DND-41 (cell line): Measurements from ENCODE around the gene CEBPG.

Experiments
- CTCF ChIP-seq: IDR thresholded peaks from 2 replicates; pipeline ENCODE4 v1.5.1; 2012; ENCODE audit warnings: borderline replicate concordance, low read length, moderate library complexity, mild to moderate bottlenecking; ENCODE audit not compliant: poor library complexity, severe bottlenecking; ENCODE audit errors: extremely low read depth
- EZH2 ChIP-seq: IDR thresholded peaks from 3 replicates; pipeline ENCODE4 v1.6.1; 2012; ENCODE audit warnings: borderline replicate concordance, low read depth, mild to moderate bottlenecking, moderate library complexity, low read length, inconsistent platforms; ENCODE audit not compliant: severe bottlenecking

DNA sequence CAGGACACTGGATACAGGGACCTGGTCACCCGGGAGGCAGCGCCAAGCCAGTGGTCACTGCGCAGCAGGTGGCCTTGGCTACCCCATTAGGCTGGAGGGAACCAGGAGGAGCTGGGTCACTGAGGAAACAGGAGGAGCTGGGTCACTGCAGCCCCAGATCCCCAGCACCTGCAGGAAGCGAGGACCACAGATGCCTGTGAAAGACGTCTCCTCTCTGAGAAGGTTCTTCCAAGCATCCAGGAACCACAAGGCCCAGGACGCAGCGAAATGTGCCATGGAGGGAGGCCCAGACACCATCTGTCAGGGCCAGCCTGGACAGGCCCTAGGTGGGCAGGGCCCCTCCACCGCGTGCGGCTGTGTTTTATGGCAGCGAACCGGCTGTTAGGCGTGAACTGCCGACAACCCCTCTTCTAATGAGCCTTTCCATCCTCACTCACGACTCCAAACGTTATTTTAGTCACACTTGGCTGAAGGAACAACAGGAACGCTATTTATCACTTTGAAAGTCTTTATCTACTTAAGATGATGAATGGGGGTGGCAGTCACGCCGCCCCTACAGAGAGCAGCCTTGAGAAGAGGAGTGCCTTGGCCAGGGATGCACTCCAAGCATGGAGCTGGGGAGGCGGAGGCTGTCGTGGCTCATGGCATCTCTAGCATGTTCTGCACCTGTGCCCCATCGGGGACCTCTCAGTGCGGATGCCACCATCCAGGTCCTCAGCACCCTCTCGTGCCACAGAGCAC is 53.3 kb downstream of the CEBPG start:
- TF ChIP-seq CTCF (no peak), EZH2 (no peak)
